Gastroesophageal sphincter (tissue), 4 donors: ENCODE data around the gene ANKRD27. TPM values are rescaled to one million over a fixed set of nuclear protein-coding genes. Genes with fewer than 3 reads are reported as not detected.
A peak's percentile ranks its signal among the peaks of the same experiment; 100 is the strongest.

Experiments used
- ATAC-seq: fragments of 150-250 bp; one replicate; pipeline ENCODE4 v1.9.1; 2016; ENCODE audit warnings: mild to moderate bottlenecking, moderate library complexity
- H3K27ac ChIP-seq, 4 donors: fragments of 200-600 bp; sonication (generic) in 3 of 4; 1 replicate in 3 of 4; 2 replicates in 1 of 4; pipeline ENCODE4 v1.5.1; 2016 to 2019
- H3K27me3 ChIP-seq: fragments of 200-600 bp; sonication (generic); one replicate; pipeline ENCODE4 v1.5.1; 2019
- H3K36me3 ChIP-seq, 2 donors: fragments of 200-600 bp; sonication (generic); one replicate each; pipeline ENCODE4 v1.5.1; 2019; ENCODE audit warnings: control low read depth in 1 of 2
- H3K4me1 ChIP-seq, 3 donors: fragments of 200-600 bp; sonication (generic); 1 replicate in 2 of 3; 2 replicates in 1 of 3; pipeline ENCODE4 v1.5.1; 2016 to 2019; ENCODE audit warnings: control low read depth in 2 of 3
- H3K4me3 ChIP-seq, 2 donors: fragments of 200-600 bp; sonication (generic); one replicate each; pipeline ENCODE4 v1.5.1; 2019; ENCODE audit warnings: mild to moderate bottlenecking in 1 of 2, moderate library complexity in 1 of 2
- H3K9me3 ChIP-seq, 3 donors: fragments of 200-600 bp; sonication (generic); one replicate each; pipeline ENCODE4 v1.5.1; 2017 to 2019; ENCODE audit warnings: control low read depth in 2 of 3
- EP300 ChIP-seq: sonication (generic); formaldehyde crosslinking; IDR thresholded peaks from one replicate; pipeline ENCODE4 v1.6.1; 2017; ENCODE audit warnings: antibody characterized with exemption, mild to moderate bottlenecking
- POLR2A ChIP-seq, 2 donors: fragments of 450-650 bp; IDR thresholded peaks; one replicate each; pipeline ENCODE4 v1.6.1; 2017; ENCODE audit warnings: antibody characterized with exemption in 2 of 2, mild to moderate bottlenecking in 2 of 2, moderate library complexity in 1 of 2
- POLR2AphosphoS5 ChIP-seq: sonication (generic); formaldehyde crosslinking; IDR thresholded peaks from one replicate; pipeline ENCODE4 v1.6.1; 2017; ENCODE audit warnings: antibody characterized with exemption
- WGBS, 2 donors: methylation state at CpG; one replicate each; pipeline ENCODE4 v1.1.5; 2018; ENCODE audit warnings: low coverage in 1 of 2; 5-methylcytosine and 5-hydroxymethylcytosine counted together
- total RNA-seq, 4 donors: library from RNA; depleted of rRNA; stranded (reverse); fragments of >200 nt; gene quantifications; one replicate each; pipeline ENCODE4 v1.1.0, GENCODE V29; 2016
- TF ChIP-seq, protein P1 (sequence below), 4 experiments: fragments of 200-600 bp in 2 of 4; fragments of 450-650 bp in 2 of 4; sonication (generic) in 1 of 4; IDR thresholded peaks; one replicate each; pipeline ENCODE4 v1.5.1; 2017 to 2019; ENCODE audit warnings: antibody characterized with exemption in 4 of 4, mild to moderate bottlenecking in 2 of 4, moderate library complexity in 2 of 4

Gene ANKRD27
- total RNA-seq, 4 donors from 2014 or later: 43.5 to 63.3 (median 52.6) TPM

DNA sequence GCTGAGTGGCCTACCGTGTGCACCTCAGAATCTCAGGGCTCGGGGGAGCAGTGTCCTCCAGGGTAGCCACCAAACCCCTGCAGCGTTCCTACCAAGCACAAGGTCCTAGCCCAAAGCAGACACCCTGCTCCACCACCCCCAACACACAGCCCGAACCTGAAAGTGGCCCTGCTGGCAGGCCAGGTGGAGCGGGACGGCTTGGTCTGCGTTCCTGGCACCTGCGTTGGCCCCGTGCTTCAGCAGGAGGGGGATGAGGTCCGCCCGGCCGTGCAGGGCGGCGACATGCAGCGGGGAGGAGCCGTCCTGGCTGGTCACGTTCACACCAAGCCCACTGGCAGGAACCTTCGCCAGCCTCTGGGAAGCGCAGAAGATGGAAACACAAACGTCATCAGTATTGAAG lies 67.5 kb downstream of the ANKRD27 start:
- Histone ChIP-seq H3K4me1 (no peaks in the 10 kb centered on the region), H3K4me3 (no peak overlapping the region), H3K36me3 (peaks cover 0 to 100% of the 10 kb centered on the region in 2 donors), H3K27ac (no peak overlapping the region), H3K27me3 (no peaks in the 10 kb centered on the region), H3K9me3 (no peaks in the 10 kb centered on the region)
- TF ChIP-seq POLR2AphosphoS5 (no peak), POLR2A (IDR thresholded peaks at IDR 0.05) (no peak)
- ATAC-seq: no peak
- WGBS, 2 donors: no CpG with 5 or more reads among the region's 20 CpGs

DNA sequence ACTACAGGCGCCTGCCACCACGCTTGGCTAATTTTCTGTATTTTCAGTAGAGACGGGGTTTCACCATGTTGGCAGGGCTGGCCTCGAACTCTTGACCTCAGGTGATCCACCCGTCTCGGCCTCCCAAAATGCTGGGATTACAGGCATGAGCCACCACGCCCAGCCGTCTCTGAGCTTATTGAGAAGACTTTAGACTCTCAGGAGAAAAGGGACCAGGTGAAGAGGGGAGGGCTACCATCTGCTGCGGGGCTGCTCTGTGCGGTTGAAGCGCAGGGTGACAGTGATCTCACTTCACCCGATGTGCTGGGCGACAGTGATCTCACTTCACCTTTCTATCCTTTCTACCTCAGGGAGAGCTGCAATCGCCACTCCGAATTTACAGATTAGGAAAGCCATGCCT lies 68.7 kb downstream of the ANKRD27 start:
- Histone ChIP-seq H3K27ac (no peak overlapping the region), H3K4me3 (no peak overlapping the region), H3K4me1 (no peaks in the 10 kb centered on the region), H3K9me3 (no peaks in the 10 kb centered on the region), H3K27me3 (no peaks in the 10 kb centered on the region), H3K36me3 (peaks cover 0 to 100% of the 10 kb centered on the region in 2 donors)
- TF ChIP-seq EP300 (no peak), POLR2AphosphoS5 (no peak), POLR2A (IDR thresholded peaks at IDR 0.05) (no peak)
- TF ChIP-seq, protein P1, sequence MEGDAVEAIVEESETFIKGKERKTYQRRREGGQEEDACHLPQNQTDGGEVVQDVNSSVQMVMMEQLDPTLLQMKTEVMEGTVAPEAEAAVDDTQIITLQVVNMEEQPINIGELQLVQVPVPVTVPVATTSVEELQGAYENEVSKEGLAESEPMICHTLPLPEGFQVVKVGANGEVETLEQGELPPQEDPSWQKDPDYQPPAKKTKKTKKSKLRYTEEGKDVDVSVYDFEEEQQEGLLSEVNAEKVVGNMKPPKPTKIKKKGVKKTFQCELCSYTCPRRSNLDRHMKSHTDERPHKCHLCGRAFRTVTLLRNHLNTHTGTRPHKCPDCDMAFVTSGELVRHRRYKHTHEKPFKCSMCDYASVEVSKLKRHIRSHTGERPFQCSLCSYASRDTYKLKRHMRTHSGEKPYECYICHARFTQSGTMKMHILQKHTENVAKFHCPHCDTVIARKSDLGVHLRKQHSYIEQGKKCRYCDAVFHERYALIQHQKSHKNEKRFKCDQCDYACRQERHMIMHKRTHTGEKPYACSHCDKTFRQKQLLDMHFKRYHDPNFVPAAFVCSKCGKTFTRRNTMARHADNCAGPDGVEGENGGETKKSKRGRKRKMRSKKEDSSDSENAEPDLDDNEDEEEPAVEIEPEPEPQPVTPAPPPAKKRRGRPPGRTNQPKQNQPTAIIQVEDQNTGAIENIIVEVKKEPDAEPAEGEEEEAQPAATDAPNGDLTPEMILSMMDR (IDR thresholded peaks at IDR 0.05): no peak
- no peak for ATAC-seq
- 76 to 87% methylated on average over 7 to 10 of the region's 15 CpGs for WGBS, 2 donors

DNA sequence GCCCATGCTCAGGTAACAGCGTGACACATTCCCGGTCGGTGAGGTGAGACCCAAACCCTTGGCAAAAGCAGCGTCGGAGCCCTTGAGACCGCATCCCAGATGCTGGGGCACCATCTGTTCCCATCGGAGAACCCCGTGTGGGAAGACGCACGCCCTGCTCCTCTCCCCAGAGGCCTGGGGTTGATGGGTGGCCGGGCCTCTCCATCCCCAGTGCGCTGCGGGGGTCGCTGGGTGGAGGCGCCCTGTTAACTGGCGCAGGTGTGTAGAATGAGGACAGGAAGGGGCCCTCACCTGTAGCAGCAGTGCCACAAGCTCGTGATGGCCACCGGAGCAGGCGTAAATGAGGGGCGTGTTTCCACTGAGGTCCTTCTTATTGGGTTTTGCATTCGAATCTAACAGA lies 69.4 kb downstream of the ANKRD27 start:
- H3K9me3 ChIP-seq: no peaks in the 10 kb centered on the region
- TF ChIP-seq EP300: no peak
- TF ChIP-seq POLR2AphosphoS5: no peak
- TF ChIP-seq, protein P1 (IDR thresholded peaks at IDR 0.05): no peak
- TF ChIP-seq POLR2A (IDR thresholded peaks at IDR 0.05): no peak
- no peak overlapping the region for H3K27ac ChIP-seq
- H3K27me3 ChIP-seq: no peaks in the 10 kb centered on the region
- no peak overlapping the region for H3K4me3 ChIP-seq
- H3K36me3 ChIP-seq: peaks cover 0 to 100% of the 10 kb centered on the region in 2 donors
- ATAC-seq: no peak
- H3K4me1 ChIP-seq: no peaks in the 10 kb centered on the region
- WGBS, 2 donors: 63 to 86% methylated on average over 4 to 7 of the region's 21 CpGs

DNA sequence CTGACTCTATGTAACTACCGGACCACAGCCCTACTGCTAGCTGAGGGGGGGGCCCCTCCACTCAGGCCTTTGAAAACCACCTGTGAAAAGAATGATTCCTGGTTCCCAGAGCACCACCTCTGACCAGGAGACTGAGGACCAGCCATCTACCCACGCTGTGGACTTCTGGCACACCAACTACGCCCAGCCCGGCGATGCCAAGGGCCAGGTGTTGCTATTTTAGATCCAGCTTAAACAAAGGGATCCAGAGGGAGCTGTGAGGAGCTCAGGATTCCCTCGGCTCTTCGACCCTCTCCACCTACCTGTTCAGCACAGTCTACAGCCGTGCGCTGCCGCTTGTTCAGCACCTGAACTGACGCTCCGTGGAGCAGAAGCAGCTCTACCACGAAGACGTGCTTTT lies 71.0 kb downstream of the ANKRD27 start:
- Histone ChIP-seq H3K4me3 (no peak overlapping the region), H3K27me3 (no peaks in the 10 kb centered on the region), H3K4me1 (peaks cover 0 to 6% (median 0%) of the 10 kb centered on the region in 3 donors), H3K27ac (no peak overlapping the region), H3K9me3 (no peaks in the 10 kb centered on the region), H3K36me3 (peaks cover 0 to 99% of the 10 kb centered on the region in 2 donors)
- TF ChIP-seq, protein P1 (IDR thresholded peaks at IDR 0.05): no peak
- TF ChIP-seq EP300 (no peak), POLR2A (IDR thresholded peaks at IDR 0.05) (no peak), POLR2AphosphoS5 (no peak)
- 90 to 100% methylated on average over 5 to 12 of the region's 14 CpGs for WGBS, 2 donors
- no peak for ATAC-seq

DNA sequence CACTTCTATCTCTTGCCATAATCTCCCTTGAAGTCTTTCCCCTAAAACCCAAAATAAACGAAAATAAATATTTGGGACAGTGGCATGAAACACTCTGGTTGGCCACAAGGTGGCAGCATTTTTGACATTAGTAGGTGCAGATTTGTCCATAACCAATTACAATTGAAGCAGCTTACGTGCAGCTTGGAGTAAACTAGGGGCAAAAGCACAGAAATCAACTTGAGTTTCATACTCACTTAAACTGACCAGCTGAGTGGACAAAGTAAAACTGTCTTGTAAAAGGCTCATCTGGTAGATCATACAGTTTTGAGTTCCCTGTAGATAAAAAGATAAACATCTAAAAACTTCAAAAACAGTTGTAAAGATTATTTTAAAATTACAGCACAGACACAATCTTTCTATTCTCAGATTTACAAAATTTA lies 75.2 kb downstream of the ANKRD27 start:
- TF ChIP-seq EP300: no peak
- TF ChIP-seq POLR2A (IDR thresholded peaks at IDR 0.05): no peak
- TF ChIP-seq, protein P1 (IDR thresholded peaks at IDR 0.05): peak in 3 of 4 experiments; percentile 74 to 84 (median 76)
- 0 to 6% methylated on average over 2 of the region's 2 CpGs for WGBS, 2 donors
- Histone ChIP-seq H3K36me3 (peaks cover 0 to 99% of the 10 kb centered on the region in 2 donors), H3K27ac (no peak overlapping the region), H3K4me3 (no peak overlapping the region), H3K27me3 (no peaks in the 10 kb centered on the region), H3K4me1 (peaks cover 0 to 6% (median 0%) of the 10 kb centered on the region in 3 donors), H3K9me3 (no peaks in the 10 kb centered on the region)
- ATAC-seq: no peak
